ENCODE results near the gene KRT2.

- no peak for TF ChIP-seq POLR2A (IDR thresholded peaks at IDR 0.05)
- TF ChIP-seq CTCF (IDR thresholded peaks at IDR 0.05): no peak
- TF ChIP-seq EP300 (IDR thresholded peaks at IDR 0.05): no peak
- TF ChIP-seq POLR2AphosphoS5 (IDR thresholded peaks at IDR 0.05): no peak
Measured at GRCh38 chr12:52662918-52663229, 10.9 kb upstream of the KRT2 start.
